Measurements from ENCODE around the gene DCAF12L1.

Gene DCAF12L1

DNA sequence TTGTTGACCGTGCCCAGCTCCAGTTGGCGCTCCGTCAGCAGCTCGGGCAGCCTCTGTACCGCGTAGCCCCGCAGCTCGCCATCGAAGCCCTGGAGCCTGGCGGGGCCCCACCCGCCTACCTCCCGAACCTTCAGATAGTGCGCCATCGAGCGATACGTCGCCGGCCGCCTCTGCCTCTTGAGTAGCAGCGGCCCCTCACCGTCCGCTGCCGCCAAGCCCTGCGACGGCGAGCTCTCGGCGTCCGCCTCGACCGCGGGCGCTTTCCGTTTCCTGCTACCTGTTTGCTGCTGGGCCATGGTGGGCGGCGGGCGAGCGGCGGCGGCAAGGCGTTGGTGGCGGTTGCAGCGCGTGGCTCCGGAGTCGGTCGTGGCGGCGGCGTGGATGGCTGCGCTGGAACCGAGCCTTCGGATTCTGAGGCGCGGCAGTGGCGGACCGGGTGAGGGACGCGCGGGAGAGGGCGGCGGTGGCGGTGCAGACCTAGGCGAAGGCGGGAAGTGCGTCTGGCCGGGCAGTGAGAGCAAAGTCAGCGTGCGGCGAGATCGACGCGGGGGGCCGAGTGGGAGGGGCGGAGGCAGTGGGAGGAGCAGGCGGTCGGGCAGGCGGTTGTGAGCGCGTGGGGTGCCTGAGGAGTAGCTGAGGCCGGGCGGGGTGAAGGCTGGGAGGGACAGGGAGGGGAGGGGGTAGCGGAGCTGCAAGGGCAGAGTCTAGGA is at the start of gene DCAF12L1:
TSS of gene DCAF12L1 (minus strand) at position 502 of the 710 bp plus-strand sequence. CDS start at position 296, 206 bp downstream.
- no peak for DNase-seq (ENCODE audit: low read depth in 1 of 2, low spot score in 1 of 2)

DNA sequence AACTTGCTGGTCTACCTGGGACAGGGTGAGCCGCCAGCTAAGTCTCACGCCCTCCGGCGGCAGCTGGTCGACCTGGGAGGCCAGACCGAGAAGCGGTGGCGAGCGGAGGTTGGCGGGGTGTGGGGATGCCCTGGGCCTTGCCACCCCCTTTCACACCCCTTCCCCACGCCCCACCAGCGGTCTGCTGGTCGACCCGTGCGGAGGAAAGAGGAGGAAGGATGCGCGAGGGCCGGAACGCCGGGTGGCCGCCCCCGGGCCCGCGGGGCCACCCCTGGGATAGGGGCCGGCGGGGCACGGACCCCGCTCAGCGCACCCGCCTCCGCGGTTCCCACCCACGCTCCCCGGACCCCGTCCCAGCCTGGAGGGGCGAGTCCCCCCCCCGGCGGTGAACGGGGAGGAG is 28.3 kb upstream of the DCAF12L1 start:
- no peak for DNase-seq (ENCODE audit: low read depth in 1 of 2, low spot score in 1 of 2)

DNA sequence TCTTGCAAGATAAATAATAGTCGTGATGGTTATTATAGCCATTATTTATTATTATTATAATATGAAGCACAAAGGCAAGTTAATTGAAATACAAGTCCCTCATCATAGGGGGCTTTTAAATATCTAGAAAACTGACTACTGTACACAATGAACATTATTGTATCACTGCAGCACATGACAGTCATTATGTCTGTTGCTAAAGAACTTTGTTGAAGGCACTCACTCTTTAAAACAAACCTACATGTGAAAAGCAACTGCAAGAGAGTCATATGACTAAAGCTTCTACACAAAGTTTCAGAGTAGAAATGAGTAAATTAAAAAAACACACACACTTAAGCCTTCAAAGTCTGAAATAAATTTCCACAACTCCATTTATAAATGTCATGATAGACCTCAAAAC is 23.3 kb upstream of the DCAF12L1 start:
- no peak for DNase-seq (ENCODE audit: low read depth in 1 of 2, low spot score in 1 of 2)

DNA sequence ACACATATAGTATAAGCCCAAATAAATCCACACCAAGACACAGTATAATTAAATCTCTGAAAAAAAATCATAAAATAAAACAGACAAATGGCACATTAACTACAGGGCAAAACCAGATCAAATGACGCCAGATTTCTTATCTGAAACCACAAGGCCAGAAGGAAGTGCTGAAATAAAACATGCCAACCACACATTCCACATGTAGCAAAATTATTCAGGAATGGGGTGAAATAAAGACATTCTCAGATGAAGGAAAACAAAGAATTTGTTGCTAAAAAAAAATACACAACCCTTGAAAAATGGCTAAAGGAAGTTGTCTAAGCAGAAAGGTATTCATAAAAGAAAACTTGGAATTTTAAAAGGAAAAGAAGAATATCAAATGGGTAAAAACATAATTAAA is 4.5 kb upstream of the DCAF12L1 start:
- no peak for DNase-seq (ENCODE audit: low read depth in 1 of 2, low spot score in 1 of 2)

DNA sequence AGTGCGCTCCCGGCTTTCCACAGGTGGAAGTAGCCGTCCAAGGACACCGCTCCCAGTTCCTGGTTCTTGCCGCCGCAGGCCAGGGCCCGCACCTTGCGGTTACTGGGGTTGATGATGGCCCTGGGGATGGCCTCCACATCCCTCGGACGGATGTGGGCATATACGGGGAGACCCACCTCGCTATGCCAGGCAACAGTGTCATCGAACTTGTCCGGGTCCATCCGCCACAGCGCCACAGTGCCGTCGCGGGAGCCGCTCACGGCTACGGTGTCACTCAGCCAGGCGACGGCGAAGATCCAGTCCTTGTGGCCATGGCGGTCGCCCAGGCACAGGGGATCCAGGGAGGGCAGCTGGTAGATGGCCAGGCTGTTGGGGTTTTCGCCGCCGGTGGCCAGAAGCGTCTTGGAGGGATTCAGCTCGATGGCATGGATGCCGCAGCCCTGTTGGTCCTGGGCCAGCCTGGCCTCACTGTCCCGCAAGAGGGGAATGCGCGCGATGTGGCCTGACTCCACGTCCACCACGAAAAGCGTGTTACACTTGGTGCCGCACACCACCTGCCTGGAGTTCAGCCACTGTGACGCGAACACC is 795 bp downstream of the DCAF12L1 start:
- DNase-seq (ENCODE audit: low read depth in 1 of 2, low spot score in 1 of 2): no peak

DNA sequence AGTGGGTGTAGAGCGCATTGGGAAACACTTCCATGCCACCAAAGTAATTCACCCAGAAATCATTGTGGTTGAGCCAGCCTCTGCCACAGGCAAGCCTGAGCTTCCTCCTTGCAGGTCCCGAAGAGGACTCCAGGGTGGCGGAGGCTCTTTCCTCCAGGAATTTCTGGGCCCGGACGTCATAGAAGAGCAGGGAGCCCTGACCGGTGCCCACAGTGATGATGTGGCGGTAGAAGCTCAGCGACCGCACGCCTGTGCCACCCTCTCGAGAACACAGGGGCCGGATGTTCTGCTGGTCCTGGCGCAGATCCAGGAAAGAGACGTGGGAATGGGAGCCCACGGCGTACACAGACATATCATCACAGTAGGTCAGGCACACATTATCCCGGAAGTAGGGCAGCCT is 1.3 kb downstream of the DCAF12L1 start:
- no peak for DNase-seq (ENCODE audit: low read depth in 1 of 2, low spot score in 1 of 2)

DNA sequence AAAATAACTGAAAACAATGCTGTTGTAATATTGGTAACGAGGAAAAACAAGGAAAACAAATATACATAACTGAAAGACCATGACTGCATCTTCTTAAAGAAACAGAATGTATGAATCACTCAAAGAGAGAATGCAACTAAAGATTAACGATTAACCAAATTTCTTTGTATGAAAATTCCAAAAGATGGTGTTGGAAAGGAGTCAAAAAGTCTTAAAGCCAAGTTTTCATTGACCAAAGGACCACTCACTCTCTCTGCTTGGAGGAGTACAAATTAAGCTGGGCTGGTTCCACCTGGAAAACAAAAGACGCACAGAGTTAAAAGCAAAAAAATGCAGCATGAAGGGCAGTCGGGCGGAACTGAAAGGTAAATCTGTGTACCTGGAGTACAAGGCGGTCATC is 1.8 kb downstream of the DCAF12L1 start:
- DNase-seq (ENCODE audit: low read depth in 1 of 2, low spot score in 1 of 2): no peak

DNA sequence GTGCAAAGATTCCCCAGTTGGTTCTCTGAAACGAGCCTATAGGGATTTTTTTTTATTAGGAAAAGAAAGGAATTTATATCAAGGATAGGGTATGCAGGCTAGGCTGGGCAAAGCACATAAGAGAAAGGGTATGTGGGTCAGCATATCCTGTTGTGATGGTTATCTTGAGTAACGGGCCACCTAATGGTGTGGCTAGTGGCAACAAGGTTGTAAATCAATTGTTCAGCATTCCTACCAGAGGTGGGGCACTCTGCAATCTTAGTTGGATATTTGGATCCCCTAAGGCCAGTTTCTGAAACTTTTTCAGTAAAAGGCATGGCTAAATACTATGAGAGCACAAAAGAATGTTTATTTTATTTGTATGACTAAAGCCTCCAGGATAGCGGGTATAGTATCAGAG is 42.7 kb downstream of the DCAF12L1 start:
- DNase-seq (ENCODE audit: low read depth in 1 of 2, low spot score in 1 of 2): no peak
